H1 (cell line): ENCODE results near the gene GPR35. TPM values are rescaled to one million over a fixed set of nuclear protein-coding genes. Genes with fewer than 3 reads are reported as not detected.

Experiments used
- BRCA1 ChIP-seq: IDR thresholded peaks from 2 replicates; pipeline ENCODE4 v1.6.1; 2012; ENCODE audit warnings: low read depth, low read length, improper control_type of control experiment
- CHD7 ChIP-seq: fragments of 300-600 bp; sonication (generic); IDR thresholded peaks from 2 replicates; pipeline ENCODE4 v1.7.1; 2012; ENCODE audit warnings: low read length, moderate library complexity, mild to moderate bottlenecking, inconsistent platforms; ENCODE audit not compliant: insufficient replicate concordance
- YY1 ChIP-seq: IDR thresholded peaks from 2 replicates; pipeline ENCODE4 v1.6.1; 2011; ENCODE audit warnings: low read depth, mild to moderate bottlenecking, low read length
- polyA plus RNA-seq, 7 experiments: library from polyadenylated mRNA; depleted of rRNA in 3 of 7; stranded (reverse) in 5 of 7; unstranded in 2 of 7; fragments of >200 nt in 5 of 7; fragments of 200-250 nt in 2 of 7; gene quantifications; 1 replicate in 5 of 7; 2 replicates in 1 of 7; 4 replicates in 1 of 7; pipeline versions ENCODE4 v1.2.1 to v1.2.3, GENCODE V29; 2011 to 2013; ENCODE audit warnings: missing spikeins in 2 of 7, mixed read lengths in 2 of 7
- total RNA-seq: library from RNA; stranded (reverse); fragmentation: NEBNext Ultra II Directional; extraction: Animal tissue kit (Norgen Biotek cat#: 25700); gene quantifications from 2 replicates; pipeline ENCODE4 v1.2.1, GENCODE V29; 2021
- TF ChIP-seq, protein P1 (sequence below), 3 experiments: IDR thresholded peaks; 1 replicate in 2 of 3; 2 replicates in 1 of 3; pipeline versions ENCODE4 v1.5.1 to v1.6.1; 2011; ENCODE audit warnings: low read length in 3 of 3, mild to moderate bottlenecking in 3 of 3, inconsistent platforms in 2 of 3, low read depth in 1 of 3, moderate library complexity in 1 of 3; ENCODE audit not compliant: insufficient read depth in 1 of 3; ENCODE audit errors: control extremely low read depth in 1 of 3

The GPR35 gene
- total and polyA plus RNA-seq, 2 of the 8 experiments (the other 6 are each of a cell fraction or from before 2014, with no cell fraction given) = 0.47 TPM; not detected in 1

DNA sequence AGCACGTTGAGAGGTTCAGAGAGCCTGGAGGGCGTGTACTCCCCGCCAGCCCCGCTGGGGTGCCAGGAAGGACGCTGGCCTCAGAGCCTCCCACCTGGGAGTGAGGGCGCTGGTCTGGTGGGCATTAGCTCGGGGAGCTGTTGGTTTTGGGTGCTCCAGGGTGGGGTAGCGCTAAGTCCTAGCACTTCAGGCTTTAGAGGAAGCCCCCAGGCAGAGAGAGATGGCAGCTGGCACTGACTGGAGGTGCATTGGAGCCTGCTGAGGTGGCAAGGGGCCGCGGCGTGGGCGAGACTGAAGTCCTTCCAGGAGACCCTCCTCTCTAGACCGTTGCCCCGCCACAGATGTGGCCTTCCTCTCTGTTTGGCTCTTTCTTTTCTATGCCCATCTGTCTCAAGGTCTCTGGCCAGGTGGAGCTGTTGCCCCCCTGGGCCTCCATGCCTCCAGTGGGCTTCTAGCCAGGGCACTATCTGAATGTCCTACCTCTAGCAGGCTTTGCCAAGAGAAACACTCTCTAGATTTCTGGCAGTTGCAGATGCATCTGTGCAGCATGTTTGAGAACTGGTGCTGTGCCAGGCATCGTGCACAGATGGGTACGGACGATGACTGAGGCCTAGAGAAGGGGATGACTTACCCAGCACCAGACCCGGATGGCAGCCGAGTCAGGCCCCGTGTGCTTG lies 32.1 kb upstream of the GPR35 start (continued):
- TF ChIP-seq CHD7 = no peak
- no peak for TF ChIP-seq BRCA1
- TF ChIP-seq, protein P1, sequence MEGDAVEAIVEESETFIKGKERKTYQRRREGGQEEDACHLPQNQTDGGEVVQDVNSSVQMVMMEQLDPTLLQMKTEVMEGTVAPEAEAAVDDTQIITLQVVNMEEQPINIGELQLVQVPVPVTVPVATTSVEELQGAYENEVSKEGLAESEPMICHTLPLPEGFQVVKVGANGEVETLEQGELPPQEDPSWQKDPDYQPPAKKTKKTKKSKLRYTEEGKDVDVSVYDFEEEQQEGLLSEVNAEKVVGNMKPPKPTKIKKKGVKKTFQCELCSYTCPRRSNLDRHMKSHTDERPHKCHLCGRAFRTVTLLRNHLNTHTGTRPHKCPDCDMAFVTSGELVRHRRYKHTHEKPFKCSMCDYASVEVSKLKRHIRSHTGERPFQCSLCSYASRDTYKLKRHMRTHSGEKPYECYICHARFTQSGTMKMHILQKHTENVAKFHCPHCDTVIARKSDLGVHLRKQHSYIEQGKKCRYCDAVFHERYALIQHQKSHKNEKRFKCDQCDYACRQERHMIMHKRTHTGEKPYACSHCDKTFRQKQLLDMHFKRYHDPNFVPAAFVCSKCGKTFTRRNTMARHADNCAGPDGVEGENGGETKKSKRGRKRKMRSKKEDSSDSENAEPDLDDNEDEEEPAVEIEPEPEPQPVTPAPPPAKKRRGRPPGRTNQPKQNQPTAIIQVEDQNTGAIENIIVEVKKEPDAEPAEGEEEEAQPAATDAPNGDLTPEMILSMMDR (IDR thresholded peaks at IDR 0.05; ENCODE audit: control extremely low read depth in 1 of 3, insufficient read depth in 1 of 3, low read depth in 1 of 3, low read length in 3 of 3) = no peak
- no peak for TF ChIP-seq YY1
